ENCODE results near the gene SERPINA12. TPM values are rescaled to one million over a fixed set of nuclear protein-coding genes. Genes with fewer than 3 reads are reported as not detected.

The SERPINA12 gene
- total and polyA plus RNA-seq, 10 of the 15 experiments (the other 5 are each of a cell fraction or from before 2014, with no cell fraction given), result not detected

GRCh38 chr14:94531187-94531586, 21.9 kb upstream of the SERPINA12 start:
- Histone ChIP-seq H3K4me3 (no peak overlapping the region), H3K9me3 (replicated peaks; ENCODE audit: control insufficient read depth, insufficient read depth, low read length) (no peaks in the 10 kb centered on the region; the same call in 2 of the 3 replicates), H3K4me2 (ENCODE audit: control insufficient read depth, insufficient read depth) (no peak overlapping the region), H3K79me2 (ENCODE audit: control insufficient read depth, insufficient read depth, low read length) (no peaks in the 10 kb centered on the region), H3K27me3 (replicated peaks in 1 of 2; ENCODE audit: control insufficient read depth in 2 of 2, insufficient read depth in 2 of 2, low read length in 1 of 2) (no peaks in the 10 kb centered on the region), H3K9ac (ENCODE audit: control insufficient read depth, insufficient read depth, low read length) (no peak overlapping the region), H3K4me1 (ENCODE audit: control insufficient read depth, insufficient read depth, low read length) (peaks cover 4% of the 10 kb centered on the region; the same call in 1 of the 2 replicates), H3K36me3 (ENCODE audit: control insufficient read depth in 2 of 2, insufficient read depth in 2 of 2, low read length in 1 of 2) (no peaks in the 10 kb centered on the region), H3K27ac (ENCODE audit: control insufficient read depth, insufficient read depth) (no peak overlapping the region), H4K20me1 (ENCODE audit: control insufficient read depth, insufficient read depth) (no peaks in the 10 kb centered on the region), H2AFZ (ENCODE audit: control insufficient read depth, low read depth, low read length) (no peak overlapping the region)
- ATAC-seq (no peak), DNase-seq (ENCODE audit: low read depth, low spot score) (no peak), FAIRE-seq (no peak)
- in situ Hi-C loops (cut with MboI), result no loop called here
- intact Hi-C loops (cut with micrococcal nuclease; ENCODE audit: unreplicated experiment), result no loop called here
- ChIA-PET POLR2A (no interaction called here), RAD21 (ENCODE audit: unreplicated experiment) (no interaction called here), SMC1A (ENCODE audit: uncharacterized antibody, unreplicated experiment) (no interaction called here), CTCF (interaction anchor here (1.5 to 1.7 kb wide), 2 partner anchors 18 to 45 kb away, joined by 3 to 4 read pairs; no protein-coding TSS in a partner anchor)
- no TSS peak for BruUV-seq (replicated peaks)
- TF ChIP-seq NFYB (IDR thresholded peaks at IDR 0.05; ENCODE audit: insufficient read depth, low read depth, low read length) (no peak), CHD1 (IDR thresholded peaks at IDR 0.05; ENCODE audit: low read depth, low read length) (no peak), SREBF1 (IDR thresholded peaks at IDR 0.05; ENCODE audit: low read length) (no peak), EGR1 (IDR thresholded peaks at IDR 0.05; ENCODE audit: borderline replicate concordance in 1 of 2, low read depth in 2 of 2, low read length in 2 of 2) (no peak), CBFB (IDR thresholded peaks at IDR 0.05; ENCODE audit: low read depth) (no peak), GABPA (IDR thresholded peaks at IDR 0.05; ENCODE audit: low read depth) (no peak), STAT3 (IDR thresholded peaks at IDR 0.05; ENCODE audit: low read depth, low read length) (no peak), PBX3 (IDR thresholded peaks at IDR 0.05; ENCODE audit: insufficient replicate concordance, low read depth, low read length) (no peak), IRF4 (IDR thresholded peaks at IDR 0.05; ENCODE audit: low read depth, low read length) (no peak), MYC (IDR thresholded peaks at IDR 0.05; ENCODE audit: insufficient read depth, insufficient read length, insufficient replicate concordance, low read length, severe bottlenecking) (no peak), TAF1 (IDR thresholded peaks at IDR 0.05; ENCODE audit: borderline replicate concordance, low read depth, low read length) (no peak), KLF5 (IDR thresholded peaks at IDR 0.05; ENCODE audit: partially characterized antibody) (no peak), HDAC6 (IDR thresholded peaks at IDR 0.05; ENCODE audit: unreplicated experiment) (no peak), USF2 (IDR thresholded peaks at IDR 0.05; ENCODE audit: borderline replicate concordance, low read depth, low read length) (no peak), RUNX3 (IDR thresholded peaks at IDR 0.05; ENCODE audit: low read length) (no peak), RAD51 (IDR thresholded peaks at IDR 0.05) (no peak), HSF1 (IDR thresholded peaks at IDR 0.05; ENCODE audit: low read depth, low read length) (no peak)

All from GM12878 (cell line).